Middle frontal gyrus (tissue), 1 donor: Measurements from ENCODE around the gene OR8I2.
"Not testable (repeated sequence)": the region's sequence is repeated elsewhere in the genome, so short reads cannot be mapped to it uniquely, and the experiment has no call there.

ENCODE experiments used
- DNase-seq: peaks from one replicate; pipeline ENCODE4 v3.0.0-alpha.2; 2015; ENCODE audit warnings: low spot score; ENCODE audit errors: extremely low spot score

OR8I2 gene

GRCh38 chr11:56093008-56093407, at the start of gene OR8I2:
TSS of gene OR8I2 (plus strand) at chr11:56093308. CDS start at chr11:56093308, 0 bp downstream.
- no peak for DNase-seq

- no peak for DNase-seq
Measured at GRCh38 chr11:56045538-56045937, 47.6 kb upstream of the OR8I2 start.

GRCh38 chr11:56048480-56048879, 44.6 kb upstream of the OR8I2 start:
- DNase-seq: no peak

- DNase-seq: no peak
Measured at GRCh38 chr11:56049487-56049886, 43.6 kb upstream of the OR8I2 start.

- not testable (repeated sequence) for DNase-seq
Measured at GRCh38 chr11:56056366-56056765, 36.7 kb upstream of the OR8I2 start.

- not testable (repeated sequence) for DNase-seq
Measured at GRCh38 chr11:56057661-56058237, 35.4 kb upstream of the OR8I2 start.

- DNase-seq: not testable (repeated sequence)
Measured at GRCh38 chr11:56058260-56058780, 34.8 kb upstream of the OR8I2 start.

GRCh38 chr11:56066980-56067379, 26.1 kb upstream of the OR8I2 start:
- DNase-seq: no peak

- no peak for DNase-seq
Measured at GRCh38 chr11:56089697-56090096, 3.4 kb upstream of the OR8I2 start.

GRCh38 chr11:56103210-56103737, 10.2 kb downstream of the OR8I2 start, which contains the start of gene OR8H2:
TSS of gene OR8H2 (plus strand) at chr11:56103687. CDS start at chr11:56105043, 1,356 bp downstream.
- no peak for DNase-seq

GRCh38 chr11:56122073-56122472, 29.0 kb downstream of the OR8I2 start, which contains the start of gene OR8H3:
TSS of gene OR8H3 (plus strand) at chr11:56122373. CDS start at chr11:56122373, 0 bp downstream.
- DNase-seq: no peak

GRCh38 chr11:56140151-56140661, 47.1 kb downstream of the OR8I2 start, which contains the start of gene OR8J3:
TSS of gene OR8J3 (minus strand) at chr11:56140201. CDS start at chr11:56137718, 2,483 bp downstream.
- no peak for DNase-seq

- not testable (repeated sequence) for DNase-seq
Measured at GRCh38 chr11:56143681-56144080, 50.6 kb downstream of the OR8I2 start.
